HG03025 (cell line): Measurements from ENCODE around the gene PNMA8C.
"Not testable (repeated sequence)": the region's sequence is repeated elsewhere in the genome, so short reads cannot be mapped to it uniquely, and the experiment has no call there.

Experiments
- ATAC-seq: cut with Tn5 transposase; IDR thresholded peaks from one replicate; pipeline ENCODE4 v1.9.1; 2021; ENCODE audit warnings: mild to moderate bottlenecking, moderate library complexity; ENCODE audit not compliant: unreplicated experiment, low FRiP score

Gene PNMA8C

DNA sequence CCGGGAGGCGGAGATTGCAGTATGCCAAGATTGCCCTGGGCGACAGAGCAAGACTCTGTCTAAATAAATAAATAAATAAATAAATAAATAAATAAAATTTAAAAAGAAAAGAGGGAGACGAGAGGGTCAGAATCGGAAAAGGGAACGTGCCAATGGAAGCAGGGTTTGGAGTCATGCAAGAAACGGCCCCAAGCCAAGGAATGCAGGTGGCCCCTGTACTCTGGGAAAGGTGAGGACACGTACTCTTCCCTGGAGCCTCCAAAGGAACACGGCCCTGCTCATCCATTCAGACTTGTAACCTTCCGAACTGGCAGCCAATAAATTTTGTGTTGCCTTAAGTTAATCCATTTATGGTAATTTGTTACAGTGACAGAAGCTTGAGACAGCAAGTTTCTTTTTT, 19.9 kb upstream of the PNMA8C start:
- ATAC-seq, result no peak

GRCh38 chr19:46447824-46448223, 19.1 kb upstream of the PNMA8C start:
- ATAC-seq, result no peak

DNA sequence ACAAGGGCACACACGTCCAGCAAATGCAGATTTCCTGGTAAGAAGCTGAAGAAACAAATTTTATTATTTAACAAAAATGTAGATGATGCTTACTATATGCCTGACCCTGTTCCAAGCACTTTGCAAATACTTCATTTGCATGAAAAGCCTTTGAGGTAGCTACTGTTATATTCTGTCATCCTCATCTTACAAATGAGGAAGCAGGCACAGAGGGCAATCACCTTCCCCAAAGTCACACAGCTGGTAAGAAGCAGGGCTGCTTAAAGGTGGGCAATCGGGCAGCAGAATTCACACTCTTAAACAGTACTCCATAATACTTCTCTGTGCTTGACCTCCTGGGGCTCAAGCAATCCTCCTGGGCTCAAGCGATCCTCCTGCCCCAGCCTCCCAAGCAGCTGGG, 18.3 kb upstream of the PNMA8C start:
- ATAC-seq, result no peak

DNA sequence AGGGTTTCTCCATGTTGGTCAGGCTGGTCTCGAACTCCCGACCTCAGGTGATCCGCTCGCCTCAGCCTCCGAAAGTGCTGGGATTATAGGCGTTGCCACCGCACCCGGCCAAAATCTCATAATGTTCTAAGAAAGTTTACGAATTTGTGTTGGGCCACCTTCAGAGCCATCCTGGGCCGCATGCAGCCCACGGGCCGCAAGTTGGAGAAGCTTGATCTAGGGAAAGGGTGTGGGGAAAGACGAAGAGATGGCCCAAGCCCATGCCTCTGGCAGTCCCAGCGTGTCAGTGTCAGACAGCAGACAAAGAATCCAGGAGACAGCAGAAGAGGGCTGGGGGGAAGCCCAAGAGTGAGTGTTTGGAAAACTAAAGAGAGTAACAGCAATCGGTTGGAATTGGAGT, 17.3 kb upstream of the PNMA8C start:
- no peak for ATAC-seq

DNA sequence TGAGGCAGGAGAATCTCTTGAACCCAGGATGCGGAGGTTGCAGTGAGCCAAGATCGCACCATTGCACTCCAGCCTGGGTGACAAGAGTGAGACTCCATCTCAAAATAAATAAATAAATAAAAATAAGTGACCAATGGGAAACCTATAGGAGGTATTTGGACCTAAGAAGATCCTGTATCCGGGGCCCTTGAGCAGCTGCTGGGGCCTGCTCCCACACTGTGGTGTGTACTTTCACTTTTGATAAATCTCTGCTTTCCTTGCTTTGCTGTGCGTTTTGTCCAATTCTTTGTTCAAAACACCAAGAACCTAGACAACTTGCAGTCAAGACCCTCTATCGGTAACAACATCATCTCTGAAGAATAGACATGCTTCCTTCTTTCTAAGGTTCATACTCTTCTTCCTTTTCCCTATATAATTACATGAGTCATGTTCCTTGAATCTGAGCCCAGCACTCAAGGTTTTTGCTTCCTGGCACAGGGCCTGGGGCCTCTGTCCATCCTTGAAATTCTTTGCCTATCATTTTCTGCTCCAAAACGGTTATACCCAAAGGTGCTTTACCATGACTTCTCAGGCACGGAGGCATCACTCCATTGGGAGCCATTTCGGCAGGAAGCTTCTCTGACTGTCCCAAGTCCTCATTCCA, 14.2 kb upstream of the PNMA8C start:
- ATAC-seq, result no peak

DNA sequence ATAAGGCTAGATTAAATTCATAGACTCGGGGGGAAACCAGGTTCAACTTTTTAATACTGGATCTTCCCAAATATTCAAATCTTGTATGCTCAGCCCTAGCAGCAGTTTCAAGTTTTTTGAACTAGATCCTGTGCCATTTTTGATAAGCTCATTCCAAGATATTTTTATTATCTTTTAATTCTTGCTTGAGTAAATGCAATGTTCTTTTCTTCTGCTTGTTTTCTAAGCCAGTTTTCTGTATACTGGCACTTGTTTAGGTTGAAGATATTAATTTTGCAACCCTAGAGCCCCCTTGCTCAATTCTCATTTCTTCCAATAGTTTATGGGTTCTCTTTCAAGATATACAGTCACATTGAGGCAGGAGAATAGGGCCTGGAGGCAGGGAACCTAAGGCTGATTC, 13.1 kb upstream of the PNMA8C start:
- ATAC-seq, result no peak

DNA sequence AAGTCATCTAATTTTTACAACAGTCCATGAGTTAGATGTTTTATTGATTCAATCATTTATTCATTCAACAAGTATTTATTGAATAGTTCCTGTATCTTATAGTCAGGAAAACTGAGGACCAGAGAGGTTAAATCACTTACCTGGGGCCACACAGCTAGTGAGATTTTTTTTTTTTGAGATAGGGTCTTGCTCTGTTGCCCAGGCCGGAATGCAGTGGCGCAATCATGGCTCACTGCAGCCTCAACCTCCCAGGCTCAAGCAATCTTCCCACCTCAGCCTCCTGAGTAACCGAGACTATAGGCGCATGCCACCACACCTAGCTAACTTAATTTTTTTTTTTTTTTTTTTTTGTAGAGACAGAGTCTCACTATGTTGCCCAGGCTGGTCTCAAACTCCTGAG, 7.0 kb upstream of the PNMA8C start:
- ATAC-seq, result not testable (repeated sequence)

DNA sequence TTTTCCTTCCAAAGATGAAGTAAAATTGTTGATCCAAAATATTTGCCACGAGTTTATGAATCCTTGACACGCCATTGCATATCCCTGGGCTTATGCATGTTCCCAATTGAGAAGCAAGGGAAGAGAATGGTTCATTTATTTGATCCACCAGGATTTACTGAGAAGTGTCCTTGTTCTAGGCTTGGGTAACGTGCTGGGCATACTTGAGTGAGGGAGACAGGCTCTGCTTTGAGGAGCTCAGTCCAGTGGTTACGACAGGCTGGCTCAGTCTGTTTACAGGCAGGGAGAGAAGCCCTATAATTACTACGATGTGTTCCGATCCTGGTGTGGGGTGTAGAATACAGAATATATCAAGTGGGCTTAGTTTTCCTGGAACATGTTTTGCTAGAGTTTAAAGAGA, 6.3 kb upstream of the PNMA8C start:
- ATAC-seq, result no peak

- not testable (repeated sequence) for ATAC-seq
These were observed 4.7 kb upstream of the PNMA8C start for GRCh38 chr19:46433470-46433869.

GRCh38 chr19:46431824-46432223, 3.1 kb upstream of the PNMA8C start:
- ATAC-seq, result no peak

GRCh38 chr19:46429999-46430398, 1.3 kb upstream of the PNMA8C start:
- no peak for ATAC-seq

- ATAC-seq, result no peak
These were observed 1.2 kb downstream of the PNMA8C start for GRCh38 chr19:46427518-46428045.

- ATAC-seq, result no peak
These were observed 2.1 kb downstream of the PNMA8C start for GRCh38 chr19:46426506-46427162.

- ATAC-seq, result no peak
These were observed 2.7 kb downstream of the PNMA8C start for GRCh38 chr19:46426035-46426505.

DNA sequence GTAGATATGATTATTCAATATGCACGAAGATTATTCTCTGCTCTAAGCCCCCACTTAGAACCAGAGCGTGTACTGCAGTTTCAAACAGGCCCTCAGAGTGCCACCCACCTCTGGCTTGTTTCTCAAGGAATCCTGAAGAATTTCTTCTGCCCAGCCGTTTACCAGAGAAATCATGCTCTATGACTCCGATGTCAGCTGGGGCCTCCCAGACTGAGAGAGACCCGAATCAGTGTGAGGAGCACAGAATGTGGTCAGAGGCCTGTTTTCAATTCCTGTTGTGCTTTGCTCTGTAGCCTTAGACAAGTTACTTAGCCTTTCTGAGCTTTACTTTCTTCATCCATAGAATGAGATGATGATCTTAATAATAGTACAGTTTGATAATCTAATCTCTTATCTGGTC, 5.5 kb downstream of the PNMA8C start:
- ATAC-seq, result no peak

DNA sequence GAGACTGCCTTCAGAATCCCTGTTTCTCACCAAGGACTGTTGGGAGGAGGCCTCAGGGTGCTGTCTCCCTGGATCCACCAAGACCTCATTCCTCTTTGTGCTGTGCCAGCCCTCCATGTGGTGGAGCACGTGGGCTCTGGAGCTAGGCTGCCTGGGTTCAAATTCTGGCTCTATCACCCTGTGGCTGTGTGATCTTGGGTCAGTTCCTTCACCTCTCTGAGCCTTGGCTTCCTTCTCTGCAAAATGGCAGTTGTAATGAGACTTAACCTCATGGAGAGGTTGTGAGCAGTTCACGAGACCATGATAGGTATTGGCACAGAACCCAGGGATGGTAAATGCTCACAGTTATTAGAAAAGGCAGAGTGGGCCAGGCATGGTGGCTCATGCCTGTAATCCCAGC, 6.4 kb downstream of the PNMA8C start:
- no peak for ATAC-seq

DNA sequence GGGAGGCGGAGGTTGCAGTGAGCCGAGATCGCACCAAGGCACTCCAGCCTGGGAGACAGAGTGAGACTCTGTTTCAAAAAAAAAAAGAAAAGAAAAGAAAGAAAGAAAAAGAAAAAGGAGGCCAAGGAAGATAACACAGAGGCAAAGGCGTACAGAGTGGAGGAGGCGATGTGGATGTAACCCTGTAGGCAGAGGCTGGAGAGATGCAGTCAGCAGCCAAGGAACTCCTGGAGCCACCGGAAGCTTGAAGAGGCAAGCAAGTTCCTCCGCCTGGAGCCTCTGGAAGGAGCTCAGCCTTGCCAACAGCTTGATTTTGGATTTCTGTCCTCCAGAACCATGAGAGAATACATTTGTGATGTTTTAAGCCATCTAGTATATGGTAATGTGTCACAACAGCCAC, 8.7 kb downstream of the PNMA8C start:
- ATAC-seq, result no peak

- ATAC-seq, result not testable (repeated sequence)
These were observed 12.7 kb downstream of the PNMA8C start for GRCh38 chr19:46415804-46416709.

- ATAC-seq, result not testable (repeated sequence)
These were observed 13.8 kb downstream of the PNMA8C start for GRCh38 chr19:46414899-46415298.

GRCh38 chr19:46413262-46414031, 15.3 kb downstream of the PNMA8C start, which contains the start of gene CCDC8:
Gene CCDC8, minus strand, starts transcription at chr19:46413564. Its CDS starts 754 bp downstream, at chr19:46412810.
- ATAC-seq, result no peak
